GM23338 (cell line): Measurements from ENCODE around the gene SCG2. TPM values are rescaled to one million over a fixed set of nuclear protein-coding genes. Genes with fewer than 3 reads are reported as not detected.
"Not testable (repeated sequence)": the region's sequence is repeated elsewhere in the genome, so short reads cannot be mapped to it uniquely, and the experiment has no call there.

Experiments
- ATAC-seq: fragments of 200-7000 bp; cut with Tn5 transposase; 3 replicates; pipeline ENCODE4 v1.9.1; 2020
- DNase-seq: peaks from one replicate; pipeline ENCODE4 v3.0.0-alpha.2; 2015; ENCODE audit warnings: low spot score
- H2AFZ ChIP-seq: fragments of 200-600 bp; sonication (generic); 2 replicates; pipeline ENCODE4 v1.8.0; 2016; ENCODE audit warnings: antibody characterized with exemption, mild to moderate bottlenecking, moderate library complexity
- H3F3A ChIP-seq: fragments of 200-600 bp; sonication (generic); replicated peaks from 2 replicates; pipeline ENCODE4 v1.8.0; 2017; ENCODE audit warnings: antibody characterized with exemption, mixed run types, low read depth
- H3K27ac ChIP-seq: fragments of 200-600 bp; sonication (generic); 2 replicates; pipeline ENCODE4 v1.6.1; 2016; ENCODE audit warnings: low read depth
- H3K27me3 ChIP-seq: fragments of 200-600 bp; sonication (generic); 2 replicates; pipeline ENCODE4 v1.8.0; 2016; ENCODE audit warnings: mild to moderate bottlenecking, mixed run types, moderate library complexity; ENCODE audit not compliant: insufficient read depth
- H3K36me3 ChIP-seq: fragments of 200-600 bp; sonication (generic); 2 replicates; pipeline ENCODE4 v1.8.0; 2016; ENCODE audit warnings: mild to moderate bottlenecking; ENCODE audit not compliant: insufficient read depth
- H3K4me1 ChIP-seq: fragments of 200-600 bp; sonication (generic); 2 replicates; pipeline ENCODE4 v1.8.0; 2016; ENCODE audit warnings: mild to moderate bottlenecking, moderate library complexity; ENCODE audit not compliant: insufficient read depth
- H3K4me2 ChIP-seq: fragments of 200-600 bp; sonication (generic); 2 replicates; pipeline ENCODE4 v1.7.1; 2017; ENCODE audit warnings: mixed run types
- H3K4me3 ChIP-seq: fragments of 200-600 bp; sonication (generic); 2 replicates; pipeline ENCODE4 v1.6.1; 2016; ENCODE audit warnings: mixed run types
- H3K79me2 ChIP-seq: fragments of 200-600 bp; sonication (generic); replicated peaks from 2 replicates; pipeline ENCODE4 v1.8.0; 2017; ENCODE audit warnings: mild to moderate bottlenecking; ENCODE audit not compliant: insufficient read depth
- H3K9me2 ChIP-seq: fragments of 200-600 bp; sonication (generic); 2 replicates; pipeline ENCODE4 v1.8.0; 2017; ENCODE audit not compliant: insufficient read depth
- H4K20me1 ChIP-seq: fragments of 200-600 bp; sonication (generic); replicated peaks from 2 replicates; pipeline ENCODE4 v1.8.0; 2017; ENCODE audit warnings: mild to moderate bottlenecking; ENCODE audit not compliant: insufficient read depth
- H3K27ac Mint-ChIP-seq: 2 replicates; pipeline ENCODE4 v1.8.0; 2020; ENCODE audit warnings: inconsistent platforms, mild to moderate bottlenecking, moderate library complexity, mixed read lengths
- H3K27me3 Mint-ChIP-seq: 3 replicates; pipeline ENCODE4 v1.8.0; 2022; ENCODE audit warnings: low read depth, mild to moderate bottlenecking, moderate library complexity, mixed read lengths, inconsistent platforms; ENCODE audit not compliant: insufficient read depth, poor library complexity
- H3K36me3 Mint-ChIP-seq: 3 replicates; pipeline ENCODE4 v1.8.0; 2021; ENCODE audit warnings: low read depth, mild to moderate bottlenecking, inconsistent platforms, moderate library complexity, mixed read lengths
- H3K4me1 Mint-ChIP-seq: 3 replicates; pipeline ENCODE4 v1.8.0; 2020; ENCODE audit warnings: mild to moderate bottlenecking, inconsistent platforms, mixed read lengths
- H3K4me3 Mint-ChIP-seq: 3 replicates; pipeline ENCODE4 v1.8.0; 2021; ENCODE audit warnings: moderate library complexity, mild to moderate bottlenecking, inconsistent platforms, mixed read lengths
- H3K9me3 Mint-ChIP-seq: 3 replicates; pipeline ENCODE4 v1.8.0; 2020; ENCODE audit warnings: moderate library complexity, mild to moderate bottlenecking, inconsistent platforms, mixed read lengths
- CTCF ChIP-seq, 2 experiments: fragments of 200-600 bp in 1 of 2; sonication (generic) in 1 of 2; conservative IDR thresholded peaks; 2 replicates each; pipeline versions ENCODE4 v1.5.1 to v1.6.1; 2016 to 2017; ENCODE audit warnings: antibody characterized with exemption in 2 of 2, low read depth in 2 of 2, mild to moderate bottlenecking in 2 of 2, moderate library complexity in 1 of 2
- ETS1 ChIP-seq: IDR thresholded peaks from 2 replicates; pipeline ENCODE4 v1.6.1; 2016; ENCODE audit warnings: antibody characterized with exemption
- NANOG ChIP-seq: IDR thresholded peaks from 2 replicates; pipeline ENCODE4 v1.6.1; 2016; ENCODE audit warnings: antibody characterized with exemption, borderline replicate concordance
- POLR2AphosphoS5 ChIP-seq: IDR thresholded peaks from 2 replicates; pipeline ENCODE4 v1.6.1; 2016; ENCODE audit warnings: antibody characterized with exemption, low read depth
- REST ChIP-seq: IDR thresholded peaks from one replicate; pipeline ENCODE4 v1.6.1; 2018; ENCODE audit warnings: antibody characterized with exemption; ENCODE audit not compliant: unreplicated experiment
- STAT1 ChIP-seq: IDR thresholded peaks from one replicate; pipeline ENCODE4 v1.6.1; 2016; ENCODE audit warnings: antibody characterized with exemption; ENCODE audit not compliant: unreplicated experiment
- ZNF462 ChIP-seq: fragments of 250-450 bp; sonication (Bioruptor Pico); IDR thresholded peaks from 2 replicates; pipeline ENCODE4 v1.5.0; 2020; ENCODE audit warnings: mild to moderate bottlenecking, moderate library complexity
- polyA plus RNA-seq: library from polyadenylated mRNA; unstranded; fragments of >200 nt; fragmentation: Nextera tagmentation; extraction: Ambion mirVana; gene quantifications from 2 replicates; pipeline ENCODE4 v1.2.1, GENCODE V29; 2016
- total RNA-seq: library from RNA; depleted of rRNA; stranded (reverse); fragments of >200 nt; shearing (Covaris generic); gene quantifications from 2 replicates; pipeline ENCODE4 v1.2.3, GENCODE V29; 2014

The SCG2 gene
- total and polyA plus RNA-seq, 2 experiments from 2014 or later, result 0.18 to 0.31 TPM

GRCh38 chr2:223592689-223593088, 9.5 kb downstream of the SCG2 start:
- not testable (repeated sequence) for H3K4me1 ChIP-seq, H3K4me1 Mint-ChIP-seq, H3K4me3 ChIP-seq, H3K9me3 Mint-ChIP-seq, H3K27ac ChIP-seq, H3K4me2 ChIP-seq, H3K79me2 ChIP-seq, ATAC-seq, DNase-seq, H3K27me3 ChIP-seq, H3K36me3 Mint-ChIP-seq, H4K20me1 ChIP-seq, H3K27ac Mint-ChIP-seq, H2AFZ ChIP-seq, H3F3A ChIP-seq, H3K27me3 Mint-ChIP-seq, H3K9me2 ChIP-seq, H3K36me3 ChIP-seq, H3K4me3 Mint-ChIP-seq

GRCh38 chr2:223591596-223591995, 10.6 kb downstream of the SCG2 start:
- DNase-seq (no peak), ATAC-seq (no peak)
- H3K36me3 Mint-ChIP-seq, result no peaks in the 10 kb centered on the region
- Histone ChIP-seq H3F3A (no peaks in the 10 kb centered on the region), H3K4me3 (no peak overlapping the region), H3K4me2 (no peak overlapping the region), H3K79me2 (no peaks in the 10 kb centered on the region), H3K27me3 (no peaks in the 10 kb centered on the region), H4K20me1 (no peaks in the 10 kb centered on the region), H3K4me1 (peaks cover 12% of the 10 kb centered on the region), H3K27ac (no peak overlapping the region), H2AFZ (no peak overlapping the region), H3K36me3 (no peaks in the 10 kb centered on the region), H3K9me2 (peaks cover 6% of the 10 kb centered on the region; the same call in 1 of the 2 replicates)
- no peak overlapping the region for H3K27ac Mint-ChIP-seq
- peaks cover 1% of the 10 kb centered on the region for H3K27me3 Mint-ChIP-seq
- TF ChIP-seq POLR2AphosphoS5 (no peak), ZNF462 (no peak), CTCF (conservative IDR thresholded peaks at IDR 0.05; ENCODE audit: low read depth in 2 of 2) (no peak), REST (no peak), STAT1 (no peak), ETS1 (no peak), NANOG (no peak)
- H3K4me1 Mint-ChIP-seq, result peaks cover 10% of the 10 kb centered on the region; the same call in 2 of the 3 replicates
- no peak overlapping the region for H3K4me3 Mint-ChIP-seq
- no peaks in the 10 kb centered on the region for H3K9me3 Mint-ChIP-seq
